Measurements from ENCODE around the gene ZSWIM6.
"Not testable (repeated sequence)": the region's sequence is repeated elsewhere in the genome, so short reads cannot be mapped to it uniquely, and the experiment has no call there.

Gene ZSWIM6

DNA sequence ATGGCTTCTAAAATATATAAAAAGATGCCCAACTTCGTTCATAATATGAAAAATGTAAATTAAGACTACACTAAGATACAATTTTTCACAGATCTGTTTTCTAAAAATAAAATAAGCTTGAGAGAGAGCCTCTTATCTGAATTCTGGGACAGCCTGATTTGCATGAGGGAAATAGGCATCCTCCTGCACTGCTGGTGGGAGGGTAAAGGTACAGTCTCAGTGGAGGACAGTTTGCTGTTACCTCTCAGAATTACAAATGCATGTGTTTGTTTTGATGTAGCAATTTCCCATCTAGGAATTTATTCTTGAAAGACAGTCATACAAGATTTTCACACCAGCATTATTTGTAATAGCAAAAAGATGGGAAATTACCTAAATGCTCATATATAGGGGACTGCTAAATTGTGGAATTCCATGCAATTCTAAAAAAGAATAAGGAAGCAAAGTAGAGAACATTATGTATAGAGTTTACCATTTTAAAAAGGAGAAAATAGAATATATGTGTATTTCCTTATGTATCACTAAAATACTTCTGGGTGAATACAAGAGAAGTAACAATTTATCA is 75.7 kb downstream of the ZSWIM6 start:
- no peak for TF ChIP-seq ZFX (IDR thresholded peaks at IDR 0.05; ENCODE audit: borderline replicate concordance)
- TF ChIP-seq, protein P1, sequence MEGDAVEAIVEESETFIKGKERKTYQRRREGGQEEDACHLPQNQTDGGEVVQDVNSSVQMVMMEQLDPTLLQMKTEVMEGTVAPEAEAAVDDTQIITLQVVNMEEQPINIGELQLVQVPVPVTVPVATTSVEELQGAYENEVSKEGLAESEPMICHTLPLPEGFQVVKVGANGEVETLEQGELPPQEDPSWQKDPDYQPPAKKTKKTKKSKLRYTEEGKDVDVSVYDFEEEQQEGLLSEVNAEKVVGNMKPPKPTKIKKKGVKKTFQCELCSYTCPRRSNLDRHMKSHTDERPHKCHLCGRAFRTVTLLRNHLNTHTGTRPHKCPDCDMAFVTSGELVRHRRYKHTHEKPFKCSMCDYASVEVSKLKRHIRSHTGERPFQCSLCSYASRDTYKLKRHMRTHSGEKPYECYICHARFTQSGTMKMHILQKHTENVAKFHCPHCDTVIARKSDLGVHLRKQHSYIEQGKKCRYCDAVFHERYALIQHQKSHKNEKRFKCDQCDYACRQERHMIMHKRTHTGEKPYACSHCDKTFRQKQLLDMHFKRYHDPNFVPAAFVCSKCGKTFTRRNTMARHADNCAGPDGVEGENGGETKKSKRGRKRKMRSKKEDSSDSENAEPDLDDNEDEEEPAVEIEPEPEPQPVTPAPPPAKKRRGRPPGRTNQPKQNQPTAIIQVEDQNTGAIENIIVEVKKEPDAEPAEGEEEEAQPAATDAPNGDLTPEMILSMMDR (IDR thresholded peaks at IDR 0.05): no peak
- no peak overlapping the region for H3K27ac ChIP-seq

DNA sequence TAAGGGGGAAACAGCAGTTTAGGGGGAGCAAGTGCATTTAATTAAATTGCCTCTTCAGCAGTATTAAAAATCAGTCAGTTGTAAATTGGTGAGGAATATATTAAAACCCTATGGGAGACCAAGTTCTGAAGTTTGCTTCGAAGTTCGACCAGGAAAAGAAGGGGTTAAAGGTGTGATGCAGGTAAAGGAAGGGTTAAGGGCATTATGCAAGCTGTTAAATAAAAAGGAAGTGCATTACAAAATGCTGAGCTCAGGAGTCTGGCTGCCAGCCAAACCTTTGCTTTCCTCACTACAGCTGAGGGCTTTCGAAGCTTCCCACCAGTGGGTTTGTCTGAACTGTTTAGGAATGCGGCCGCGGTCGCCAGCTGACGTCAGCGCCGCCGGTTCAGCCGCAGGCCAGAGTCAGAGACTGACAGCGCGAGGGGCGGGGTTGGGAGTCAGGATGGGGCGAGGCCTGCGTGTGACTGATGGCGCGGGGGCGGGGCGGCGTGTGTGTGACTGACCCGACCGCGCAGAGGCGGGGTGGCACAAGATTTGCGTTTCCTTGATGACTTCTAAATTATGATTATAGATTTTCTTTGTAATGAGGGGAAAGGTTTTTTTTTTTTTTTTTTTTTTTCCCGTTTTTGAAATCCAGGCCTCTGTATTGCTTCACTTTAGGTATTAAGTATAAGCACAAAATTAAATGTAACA is 76.6 kb downstream of the ZSWIM6 start:
- no peak overlapping the region for H3K27ac ChIP-seq
- TF ChIP-seq, protein P1 (IDR thresholded peaks at IDR 0.05): no peak
- TF ChIP-seq ZFX (IDR thresholded peaks at IDR 0.05; ENCODE audit: borderline replicate concordance): no peak

DNA sequence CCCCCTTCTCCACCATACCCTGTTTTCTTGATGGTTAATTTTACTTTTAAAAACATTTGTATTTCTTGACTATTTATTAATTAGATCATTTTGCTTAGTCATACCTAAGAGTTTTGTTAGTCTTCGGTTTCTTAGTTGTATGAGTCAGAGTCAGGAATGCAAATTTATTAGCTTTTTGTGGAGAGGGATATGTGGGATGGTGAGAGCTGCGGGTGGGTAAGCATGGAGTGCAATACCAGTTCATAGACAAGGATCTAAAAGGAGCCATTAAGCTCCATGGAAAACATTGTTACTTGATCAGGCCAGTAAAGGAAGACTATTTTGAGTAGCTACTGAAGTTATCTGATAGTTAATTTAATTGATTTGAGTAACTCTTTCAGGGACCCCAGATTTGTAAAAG is 77.5 kb downstream of the ZSWIM6 start:
- TF ChIP-seq, protein P1 (IDR thresholded peaks at IDR 0.05): no peak
- TF ChIP-seq ZFX (IDR thresholded peaks at IDR 0.05; ENCODE audit: borderline replicate concordance): no peak
- no peak overlapping the region for H3K27ac ChIP-seq

DNA sequence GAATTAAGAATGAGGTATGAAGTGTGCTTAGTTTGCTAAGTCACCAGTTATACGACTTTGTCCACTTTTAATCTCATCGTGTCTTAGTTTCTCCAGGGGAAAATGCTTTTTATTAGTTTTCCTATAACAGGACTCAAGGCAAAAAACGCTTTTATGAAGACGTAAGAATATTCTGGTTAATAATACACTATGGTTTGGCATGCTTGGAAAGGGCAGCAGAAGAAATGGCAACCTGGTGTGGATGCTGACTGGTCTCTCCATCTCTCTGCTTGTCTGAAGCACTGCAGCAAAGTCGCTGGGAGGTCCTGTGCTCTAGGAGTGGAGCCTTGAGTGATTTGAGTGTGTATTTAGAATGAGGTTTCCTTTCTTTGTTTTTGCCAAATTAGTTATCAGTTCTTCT is 78.8 kb downstream of the ZSWIM6 start:
- TF ChIP-seq ZFX (IDR thresholded peaks at IDR 0.05; ENCODE audit: borderline replicate concordance): no peak
- TF ChIP-seq, protein P1 (IDR thresholded peaks at IDR 0.05): no peak
- H3K27ac ChIP-seq: no peak overlapping the region

DNA sequence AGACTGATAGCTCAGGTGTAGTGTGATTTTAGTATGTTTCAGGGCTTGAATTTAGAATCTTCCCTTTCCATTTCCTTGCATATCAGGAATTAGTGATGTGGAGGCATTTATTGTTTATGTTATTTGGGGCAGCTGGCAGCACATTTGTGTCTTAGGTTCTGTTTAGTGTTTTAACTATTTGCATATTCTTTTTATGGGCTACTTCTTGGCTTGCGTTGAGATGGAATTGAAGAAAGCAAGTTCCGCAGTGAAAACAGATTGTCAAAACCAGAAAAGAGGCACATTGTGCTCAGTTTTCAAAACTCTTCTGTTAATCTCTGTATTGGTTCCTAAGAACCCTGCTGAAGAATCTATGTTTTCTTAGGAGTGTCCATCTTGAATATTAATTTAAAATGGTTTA is 80.3 kb downstream of the ZSWIM6 start:
- H3K27ac ChIP-seq: no peak overlapping the region
- no peak for TF ChIP-seq ZFX (IDR thresholded peaks at IDR 0.05; ENCODE audit: borderline replicate concordance)
- TF ChIP-seq, protein P1 (IDR thresholded peaks at IDR 0.05): no peak

DNA sequence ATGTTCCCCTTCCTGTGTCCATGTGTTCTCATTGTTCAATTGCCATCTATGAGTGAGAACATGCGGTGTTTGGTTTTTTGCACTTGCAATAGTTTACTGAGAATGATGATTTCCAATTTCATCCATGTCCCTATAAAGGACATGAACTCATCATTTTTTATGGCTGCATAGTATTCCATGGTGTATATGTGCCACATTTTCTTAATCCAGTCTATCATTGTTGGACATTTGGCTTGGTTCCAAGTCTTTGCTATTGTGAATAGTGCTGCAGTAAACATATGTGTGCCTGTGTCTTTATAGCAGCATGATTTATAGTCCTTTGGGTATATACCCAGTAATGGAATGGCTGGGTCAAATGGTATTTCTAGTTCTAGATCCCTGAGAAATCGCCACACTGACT is 81.1 kb downstream of the ZSWIM6 start:
- not testable (repeated sequence) for H3K27ac ChIP-seq

DNA sequence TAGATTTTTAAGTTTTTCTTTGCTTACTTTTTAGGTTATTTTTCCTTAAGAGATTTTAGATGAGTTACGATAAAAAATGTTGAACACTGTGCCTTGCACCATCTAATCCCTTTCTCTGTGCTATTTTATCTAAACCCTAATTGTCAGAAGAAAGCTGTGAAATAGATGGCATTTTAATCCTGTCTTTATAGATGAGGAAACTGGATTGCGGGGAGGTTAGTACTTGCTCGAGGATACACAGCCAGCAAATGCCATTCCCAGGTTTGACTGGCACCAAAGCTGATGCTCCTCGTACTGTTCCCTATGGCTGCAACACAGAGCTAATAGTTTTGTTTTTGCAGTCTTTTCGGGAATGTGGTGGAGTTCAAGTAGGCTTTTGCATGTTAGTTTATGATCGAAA is 82.7 kb downstream of the ZSWIM6 start:
- TF ChIP-seq ZFX (IDR thresholded peaks at IDR 0.05; ENCODE audit: borderline replicate concordance): no peak
- TF ChIP-seq, protein P1 (IDR thresholded peaks at IDR 0.05): no peak
- no peak overlapping the region for H3K27ac ChIP-seq

DNA sequence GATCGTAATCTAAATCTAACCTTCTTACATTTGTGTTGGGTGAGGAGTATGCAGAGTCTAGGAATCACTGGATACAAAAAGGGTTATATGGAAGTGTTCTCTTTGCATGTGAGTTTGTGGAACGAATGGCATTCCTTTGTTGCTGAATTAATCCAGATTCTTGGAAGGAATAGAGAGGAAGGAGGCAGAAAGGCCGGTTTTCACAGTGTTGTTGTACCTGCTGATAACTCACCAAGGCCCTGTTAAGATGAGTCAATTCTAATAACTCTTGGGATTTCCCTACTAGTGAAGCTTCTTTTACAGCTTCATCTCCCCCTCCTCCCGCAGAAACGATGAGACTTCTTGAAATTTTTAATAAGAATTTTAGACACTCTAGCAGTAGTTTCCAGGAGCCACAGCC is 84.0 kb downstream of the ZSWIM6 start:
- no peak overlapping the region for H3K27ac ChIP-seq
- TF ChIP-seq ZFX (IDR thresholded peaks at IDR 0.05; ENCODE audit: borderline replicate concordance): no peak
- TF ChIP-seq, protein P1 (IDR thresholded peaks at IDR 0.05): no peak

All from 22Rv1 (cell line).